NCI-H2081 treated with DMSO at 0.1 percent for 48 hours (cell line): ENCODE measurements around the gene PTPN11.

Experiments
- DNase-seq: peaks from one replicate; lab custom pipeline; 2025; lab: John Stamatoyannopoulos, UW

The PTPN11 gene

DNA sequence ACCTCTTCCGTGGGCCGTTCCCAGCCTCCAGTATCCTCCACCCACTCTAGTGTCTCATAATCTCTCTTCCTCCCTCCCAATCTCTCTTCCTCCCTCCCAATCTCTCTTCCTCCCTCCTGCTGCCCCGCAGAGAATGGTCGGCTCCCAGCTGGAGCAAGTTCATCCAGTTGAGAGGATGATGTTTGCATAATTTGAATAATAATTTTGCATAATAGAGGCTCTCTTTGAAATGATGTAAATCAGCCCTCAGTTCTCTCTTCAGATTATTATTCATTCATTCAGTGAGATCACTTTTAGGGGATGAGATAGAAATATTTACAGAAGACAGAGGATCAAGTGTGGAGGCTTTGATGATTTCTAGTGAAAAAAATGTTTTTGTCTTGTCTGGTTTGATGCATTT lies 125.0 kb downstream of the PTPN11 start:
- DNase-seq, result no peak

DNA sequence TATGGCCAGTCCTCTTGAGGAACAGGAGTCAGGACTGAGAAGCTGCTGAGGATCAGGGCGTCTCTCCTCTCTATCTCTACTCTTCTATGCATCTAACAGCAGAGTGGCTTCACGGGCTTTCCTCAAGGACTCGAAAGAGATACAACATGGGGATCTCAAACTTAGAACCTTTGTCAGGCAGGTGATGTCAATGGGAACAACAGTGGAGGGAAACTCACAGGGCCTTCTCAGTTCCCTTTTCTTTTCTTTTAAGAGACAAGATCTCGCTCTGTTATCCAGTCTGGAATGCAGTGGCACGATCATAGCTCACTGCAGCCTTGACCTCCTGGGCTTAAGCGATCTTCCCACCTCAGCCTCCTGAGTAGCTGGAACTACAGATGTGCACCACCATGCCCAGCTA lies 127.6 kb downstream of the PTPN11 start:
- no peak for DNase-seq

DNA sequence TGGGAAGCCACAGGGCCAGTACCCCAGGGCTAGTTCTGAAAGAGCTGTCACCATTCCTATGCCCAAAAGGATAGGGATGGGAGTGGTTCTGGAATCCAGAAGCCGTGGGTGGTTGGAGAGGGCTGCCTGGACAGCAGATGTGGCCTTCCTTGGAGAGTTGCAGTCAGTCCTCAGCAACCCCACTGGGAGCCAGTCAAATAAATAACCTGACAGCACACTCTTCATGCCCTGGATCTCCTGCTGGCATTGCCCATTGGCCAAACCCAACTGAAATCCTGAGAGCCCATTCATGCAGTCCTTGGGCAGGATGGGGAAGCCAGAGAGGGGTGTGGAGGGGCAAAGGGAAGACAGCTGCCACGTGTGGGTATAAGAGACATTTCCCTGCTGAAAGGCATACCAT lies 128.2 kb downstream of the PTPN11 start:
- DNase-seq, result no peak

DNA sequence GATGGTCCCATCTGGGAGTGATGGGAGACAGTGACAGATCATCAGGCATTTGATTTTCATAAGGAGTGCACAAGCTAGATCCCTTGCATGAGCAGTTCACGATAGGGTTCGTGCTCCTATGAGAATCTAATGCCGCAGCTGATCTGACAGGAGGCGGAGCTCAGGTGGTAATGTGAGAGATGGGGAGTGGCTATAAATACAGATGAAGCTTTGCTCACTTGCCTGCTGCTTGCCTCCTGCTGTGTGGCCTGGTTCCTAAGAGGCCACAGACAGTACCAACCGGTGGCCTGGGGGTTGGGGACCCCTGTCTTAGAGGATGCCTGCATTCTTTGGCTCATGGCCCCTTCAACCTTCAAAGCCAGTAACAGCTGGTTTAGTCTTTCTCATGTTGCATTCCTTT lies 130.3 kb downstream of the PTPN11 start:
- no peak for DNase-seq

DNA sequence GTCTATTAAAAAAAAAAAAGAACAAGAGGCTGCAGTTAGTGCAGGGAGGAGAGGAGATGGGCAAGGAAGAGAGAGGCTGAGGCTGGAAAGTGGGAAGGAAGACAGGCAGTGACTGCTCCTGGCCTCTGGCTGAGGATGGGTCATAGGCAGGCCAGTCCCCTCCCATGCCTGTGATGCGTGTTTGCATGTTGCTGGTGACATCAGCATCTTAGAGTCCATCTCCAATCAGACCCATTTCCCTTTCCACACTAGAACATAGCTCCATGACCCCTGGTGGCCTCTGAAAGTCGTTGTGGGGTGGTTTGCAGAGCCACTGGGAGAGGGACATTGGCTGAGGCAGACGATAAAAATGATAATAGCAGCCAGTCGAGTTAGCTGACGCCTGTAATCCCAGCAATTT lies 132.9 kb downstream of the PTPN11 start:
- DNase-seq, result no peak

DNA sequence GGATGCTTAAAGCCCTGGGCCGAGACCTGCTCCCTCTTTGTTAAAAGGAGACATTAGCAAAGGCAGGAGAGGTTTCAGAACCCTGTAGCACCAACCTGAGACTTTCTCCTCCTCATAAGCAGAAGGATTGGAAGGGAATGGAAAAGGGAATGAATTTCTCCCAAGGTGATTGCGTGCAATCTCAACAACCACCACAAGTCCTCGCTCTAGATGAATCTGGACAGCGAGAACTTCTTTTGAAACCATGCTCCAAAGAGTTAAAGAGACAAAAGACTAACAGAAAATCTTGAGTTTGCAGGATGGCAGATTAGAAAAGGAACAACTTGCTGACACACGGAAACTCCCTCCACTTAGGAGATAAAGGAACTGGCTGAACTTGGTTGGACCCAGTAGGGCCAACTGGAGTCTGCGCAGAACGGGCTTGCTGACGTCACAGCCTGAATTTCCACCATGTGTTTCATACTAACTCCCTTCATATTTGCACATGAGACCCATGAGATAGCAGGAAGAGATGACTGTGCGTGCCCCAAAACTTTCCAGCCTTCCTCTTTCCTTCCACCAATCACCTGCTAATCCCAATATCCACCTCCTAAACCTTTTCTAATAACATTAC lies 137.0 kb downstream of the PTPN11 start:
- no peak for DNase-seq

DNA sequence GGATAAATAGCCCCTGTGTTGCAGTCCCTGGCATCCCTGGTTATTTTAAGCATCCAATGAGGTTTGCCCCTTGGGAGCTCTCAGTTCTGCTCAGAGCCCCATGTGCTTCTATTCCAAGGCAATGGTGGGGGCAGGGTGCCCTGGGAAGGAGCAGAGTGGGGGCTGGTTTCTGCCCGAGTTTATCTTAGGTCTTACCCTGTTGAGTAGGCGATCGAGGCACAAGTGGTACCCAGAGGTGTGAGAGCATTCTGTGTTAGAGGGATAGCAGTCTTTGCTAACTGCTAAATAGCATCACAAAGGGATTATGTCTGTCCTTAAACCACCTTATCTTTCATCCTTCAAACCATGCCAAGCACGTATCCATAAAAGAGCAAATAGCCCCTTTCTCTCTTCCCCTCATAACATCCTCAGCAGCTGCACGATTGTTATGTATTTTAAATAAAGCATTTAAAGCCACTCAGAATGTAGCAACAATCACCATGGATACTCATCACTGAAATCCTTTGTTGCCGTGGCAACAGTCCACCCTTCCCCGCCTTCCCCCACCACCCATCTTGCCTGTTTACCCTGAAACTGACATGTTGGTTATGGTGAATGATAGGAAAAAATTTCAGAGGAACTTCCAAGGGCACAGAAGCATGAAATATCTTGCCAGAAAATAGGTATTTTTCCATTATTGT lies 139.3 kb downstream of the PTPN11 start:
- DNase-seq, result no peak
